CD4-positive, alpha-beta T cell treated with Interleukin-1 beta for 1 hour (primary cell): ENCODE results near the gene CFAP97D2.
A peak's percentile ranks its signal among the peaks of the same experiment; 100 is the strongest.
"Not testable (repeated sequence)": the region's sequence is repeated elsewhere in the genome, so short reads cannot be mapped to it uniquely, and the experiment has no call there.

Experiments
- DNase-seq, 2 donors: peaks; one replicate each; pipeline ENCODE4 v3.0.0-alpha.2; 2020 to 2022

Gene CFAP97D2

GRCh38 chr13:114143806-114144605, 35.1 kb upstream of the CFAP97D2 start:
- peak; percentile 51 to 66 for DNase-seq

GRCh38 chr13:114144606-114145244, 34.3 kb upstream of the CFAP97D2 start:
- DNase-seq: no peak

- no peak for DNase-seq
Observed at GRCh38 chr13:114145256-114145655, 33.8 kb upstream of the CFAP97D2 start.

GRCh38 chr13:114145722-114146121, 33.3 kb upstream of the CFAP97D2 start:
- no peak for DNase-seq

- DNase-seq: no peak
Observed at GRCh38 chr13:114146173-114146572, 32.9 kb upstream of the CFAP97D2 start.

GRCh38 chr13:114146629-114147028, 32.4 kb upstream of the CFAP97D2 start:
- DNase-seq: no peak

- no peak for DNase-seq
Observed at GRCh38 chr13:114147803-114148520, 31.1 kb upstream of the CFAP97D2 start.

GRCh38 chr13:114148521-114148855, 30.6 kb upstream of the CFAP97D2 start:
- peak; percentile 91 to 92 for DNase-seq

- DNase-seq: not testable (repeated sequence)
Observed at GRCh38 chr13:114148886-114149285, 30.2 kb upstream of the CFAP97D2 start.

- no peak for DNase-seq
Observed at GRCh38 chr13:114149774-114150740, 29.0 kb upstream of the CFAP97D2 start.

- peak; percentile 48 to 59 for DNase-seq
Observed at GRCh38 chr13:114151031-114151430, 28.0 kb upstream of the CFAP97D2 start.

- peak; percentile 52 to 57 for DNase-seq
Observed at GRCh38 chr13:114151565-114152284, 27.3 kb upstream of the CFAP97D2 start.

GRCh38 chr13:114152285-114152645, 26.8 kb upstream of the CFAP97D2 start:
- DNase-seq: no peak

- DNase-seq: no peak
Observed at GRCh38 chr13:114152831-114153371, 26.2 kb upstream of the CFAP97D2 start.

GRCh38 chr13:114153485-114154080, 25.5 kb upstream of the CFAP97D2 start:
- DNase-seq: no peak

GRCh38 chr13:114154476-114154875, 24.6 kb upstream of the CFAP97D2 start:
- DNase-seq: no peak

- no peak for DNase-seq
Observed at GRCh38 chr13:114155320-114155719, 23.7 kb upstream of the CFAP97D2 start.

- DNase-seq: peak in 1 of 2 donors; percentile 49
Observed at GRCh38 chr13:114155926-114156883, 22.9 kb upstream of the CFAP97D2 start.

GRCh38 chr13:114157869-114158495, 21.1 kb upstream of the CFAP97D2 start:
- no peak for DNase-seq
